Heart left ventricle (tissue), 13 donors: ENCODE results near the gene CFAP69.

Source experiments
- CTCF ChIP-seq, 12 donors: fragments of 200-600 bp; sonication (generic) in 4 of 12; IDR thresholded peaks; one replicate each; pipeline versions ENCODE4 v1.5.0 to v1.8.0; 2018 to 2022; ENCODE audit warnings: antibody characterized with exemption in 12 of 12, mild to moderate bottlenecking in 5 of 12
- POLR2A ChIP-seq, 2 donors: fragments of 450-650 bp; IDR thresholded peaks; one replicate each; pipeline ENCODE4 v1.6.1; 2017; ENCODE audit warnings: antibody characterized with exemption in 2 of 2, mild to moderate bottlenecking in 2 of 2, moderate library complexity in 2 of 2
- donor health status: ischemic (EF 13 %, LVEDD 7.1; RV severe dilation, severe dysfunction).
- donor health status: DM: no; HTN: yes; CAD: no.
- donor health status: DM: no; HTN: no; CAD: no.
- donor health status: ischemic (EF 25% LVEDD 6.9; RV normal size, moderate dysfunction).
- donor health status: ischemic (EF 25% LVEDD 5.7; RV mildly dilated, moderate dysfunction).
- donor health status: ischemic (EF 35%, LVEDD 5.7; RV mildly dilated, moderate dysfunction).
- donor health status: nonischemic (EF 11% LVEDD 7.7; RV severe dilation, severe dysfunction).
- donor health status: DM: yes; HTN: yes; CAD: no.
- donor health status: PGD.
- donor health status: ischemic (EF 29% LVEDD 5.4; RV normal size, mild dysfunction).
- donor health status: nonischemic (EF 23%, LVEDD 6.1; RV moderate dilation, normal function).

- no peak for TF ChIP-seq POLR2A (IDR thresholded peaks at IDR 0.05)
- TF ChIP-seq CTCF (IDR thresholded peaks at IDR 0.05) = no peak
Observed at GRCh38 chr7:90349305-90349704, 104.3 kb downstream of the CFAP69 start.
